HG02885 (cell line): ENCODE data around the gene CHURC1.
A peak's percentile ranks its signal among the peaks of the same experiment; 100 is the strongest.
"Not testable (repeated sequence)": the region's sequence is repeated elsewhere in the genome, so short reads cannot be mapped to it uniquely, and the experiment has no call there.

Experiments used
- ATAC-seq: cut with Tn5 transposase; IDR thresholded peaks from one replicate; pipeline ENCODE4 v1.9.1; 2021; ENCODE audit warnings: mild to moderate bottlenecking; ENCODE audit not compliant: unreplicated experiment, poor library complexity

Gene CHURC1

GRCh38 chr14:64906022-64906421 lies 8.2 kb upstream of the CHURC1 start:
- ATAC-seq = no peak

- no peak for ATAC-seq
These were observed 3.3 kb upstream of the CHURC1 start for GRCh38 chr14:64910847-64911495.

GRCh38 chr14:64912261-64912660 lies 2.0 kb upstream of the CHURC1 start:
- ATAC-seq = no peak

- ATAC-seq = not testable (repeated sequence)
These were observed 778 bp upstream of the CHURC1 start for GRCh38 chr14:64913477-64913876.

GRCh38 chr14:64915029-64915424 lies 772 bp downstream of the CHURC1 start:
- ATAC-seq = no peak

- ATAC-seq = no peak
These were observed 1.5 kb downstream of the CHURC1 start for GRCh38 chr14:64915797-64916196.

- ATAC-seq = no peak
These were observed 4.0 kb downstream of the CHURC1 start for GRCh38 chr14:64918216-64918615.

GRCh38 chr14:64919215-64919614 lies 5.0 kb downstream of the CHURC1 start:
- ATAC-seq = no peak

GRCh38 chr14:64919618-64920017 lies 5.4 kb downstream of the CHURC1 start:
- no peak for ATAC-seq

GRCh38 chr14:64920465-64920864 lies 6.2 kb downstream of the CHURC1 start:
- ATAC-seq = no peak

GRCh38 chr14:64923015-64923414 lies 8.8 kb downstream of the CHURC1 start:
- ATAC-seq = no peak

GRCh38 chr14:64926398-64926995 lies 12.2 kb downstream of the CHURC1 start:
- ATAC-seq = no peak

- no peak for ATAC-seq
These were observed 12.8 kb downstream of the CHURC1 start for GRCh38 chr14:64927031-64927430.

GRCh38 chr14:64928239-64929013 lies 14.2 kb downstream of the CHURC1 start:
- ATAC-seq = peak; percentile 65

GRCh38 chr14:64929014-64929359 lies 14.7 kb downstream of the CHURC1 start:
- no peak for ATAC-seq

- ATAC-seq = no peak
These were observed 16.0 kb downstream of the CHURC1 start for GRCh38 chr14:64930085-64930843.

GRCh38 chr14:64931123-64931522 lies 16.9 kb downstream of the CHURC1 start:
- ATAC-seq = no peak

GRCh38 chr14:64932231-64932630 lies 18.0 kb downstream of the CHURC1 start:
- ATAC-seq = no peak

- no peak for ATAC-seq
These were observed 20.2 kb downstream of the CHURC1 start for GRCh38 chr14:64934338-64934929.

GRCh38 chr14:64935508-64935907 lies 21.3 kb downstream of the CHURC1 start:
- no peak for ATAC-seq
